GM12872 (cell line): Measurements from ENCODE around the gene HEXIM2.

Source experiments
- CTCF ChIP-seq: IDR thresholded peaks from 3 replicates; pipeline ENCODE4 v1.5.1; 2011; ENCODE audit warnings: low read depth, mild to moderate bottlenecking, low read length, moderate library complexity; ENCODE audit not compliant: insufficient read depth

Gene HEXIM2

GRCh38 chr17:45129426-45129939, 32.2 kb upstream of the HEXIM2 start:
- no peak for TF ChIP-seq CTCF

GRCh38 chr17:45129940-45130680, 31.6 kb upstream of the HEXIM2 start:
- TF ChIP-seq CTCF = no peak

DNA sequence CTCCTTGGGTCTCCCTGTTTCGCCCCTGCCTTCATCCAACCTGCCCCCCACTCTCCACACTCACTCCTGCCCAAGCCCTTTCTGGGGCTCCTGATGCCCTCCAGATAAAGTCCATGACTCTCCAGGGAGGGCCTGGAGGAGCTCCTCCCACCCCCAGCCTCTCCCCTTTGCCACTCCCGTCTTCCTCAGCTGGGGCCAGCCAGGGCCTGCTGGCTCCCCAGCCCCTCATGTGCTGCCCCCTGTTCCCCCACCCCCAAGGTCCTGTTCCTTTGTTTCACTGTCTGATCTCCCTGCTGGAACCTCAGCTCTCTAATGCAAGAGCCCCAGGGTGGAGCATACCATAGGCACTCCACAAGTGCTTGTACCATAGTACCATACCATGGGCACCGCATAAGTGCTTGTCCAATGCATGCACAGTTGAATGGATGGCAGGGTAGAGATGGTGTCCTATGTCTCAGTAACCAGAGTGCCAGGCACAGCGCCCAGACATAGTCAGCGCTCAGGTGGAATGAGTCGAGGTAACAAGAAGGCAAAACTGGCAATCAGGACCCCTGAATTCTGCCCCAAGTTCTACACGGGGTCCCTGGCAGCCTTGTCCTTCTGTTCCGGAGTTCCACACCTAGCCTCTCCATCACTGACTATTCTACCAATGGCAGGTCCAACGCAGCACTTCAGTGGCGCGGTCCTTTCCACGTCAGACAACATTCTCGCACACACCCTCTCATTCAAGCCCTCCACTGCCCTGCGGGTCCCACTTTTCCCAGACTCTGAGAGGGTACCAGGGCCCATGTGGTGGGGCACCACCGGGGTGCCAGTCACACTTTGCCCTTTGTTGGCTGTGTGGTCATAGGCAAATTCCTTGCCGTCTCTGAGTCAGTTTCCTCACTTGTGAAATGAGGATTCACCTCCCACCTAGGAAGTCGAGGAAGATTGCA, 30.7 kb upstream of the HEXIM2 start:
- no peak for TF ChIP-seq CTCF

- peak; percentile 75 for TF ChIP-seq CTCF
Observed at GRCh38 chr17:45131616-45132319, 29.9 kb upstream of the HEXIM2 start.

- TF ChIP-seq CTCF = no peak
Observed at GRCh38 chr17:45132320-45132571, 29.4 kb upstream of the HEXIM2 start, which contains the start of gene PLCD3. TSS of gene PLCD3 (minus strand) at chr17:45132515. CDS start at chr17:45132410, 105 bp downstream.

DNA sequence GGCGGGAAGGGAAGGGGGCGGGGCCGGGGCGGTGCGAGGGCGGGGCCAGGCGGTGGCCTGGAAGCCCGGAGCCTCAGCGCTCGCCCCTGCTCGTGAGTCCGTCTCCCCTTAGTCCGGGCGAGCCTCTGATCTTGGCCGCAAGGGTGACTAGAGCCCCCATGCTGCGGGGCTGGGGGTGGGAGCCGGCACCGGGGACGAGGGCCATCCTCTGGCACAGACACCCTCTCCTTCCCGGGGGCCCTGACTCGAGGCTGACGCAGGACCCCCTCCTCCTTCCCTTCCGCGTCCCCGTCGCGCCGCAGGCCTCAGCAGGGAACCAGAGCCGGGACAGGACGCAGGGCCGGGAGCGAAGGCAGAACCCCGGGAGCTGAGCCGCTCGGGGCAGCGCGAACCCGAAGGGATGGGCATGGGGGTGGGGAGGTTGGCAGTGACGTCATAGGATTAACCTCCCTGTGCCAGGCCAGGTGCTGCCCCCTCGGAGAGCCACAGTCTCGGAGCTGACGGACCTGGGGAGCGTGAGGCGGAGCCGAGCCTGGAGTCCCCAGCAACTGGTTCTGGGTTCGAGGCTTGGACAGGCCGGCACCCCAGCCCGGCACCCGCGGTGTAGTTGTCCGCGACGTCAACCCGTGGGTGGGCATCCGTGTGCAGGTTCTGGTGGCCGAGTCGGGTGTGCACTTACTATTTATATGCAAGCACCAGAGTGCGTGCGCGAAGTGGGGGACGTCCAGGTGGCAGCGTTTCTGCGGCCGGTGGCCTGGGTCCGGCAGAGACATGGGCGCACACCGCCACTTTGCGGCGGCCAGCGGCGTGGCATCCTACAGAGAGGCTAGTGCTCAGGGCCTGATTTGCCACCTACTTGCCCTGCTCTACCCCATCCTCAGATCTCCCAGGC, 28.9 kb upstream of the HEXIM2 start:
- peak; percentile 93 for TF ChIP-seq CTCF
